Lower leg skin (tissue), 4 donors: Measurements from ENCODE around the gene KIF5C. TPM values are rescaled to one million over a fixed set of nuclear protein-coding genes. Genes with fewer than 3 reads are reported as not detected.

Experiments used
- DNase-seq, 2 donors: peaks; one replicate each; pipeline ENCODE4 v3.0.0-alpha.2; 2019; ENCODE audit warnings: low spot score in 2 of 2
- H3K4me3 ChIP-seq: fragments of 200-600 bp; sonication (generic); 2 replicates; pipeline ENCODE4 v1.5.1; 2017; ENCODE audit warnings: mild to moderate bottlenecking, low read depth; ENCODE audit not compliant: poor library complexity, severe bottlenecking
- POLR2A ChIP-seq, 2 donors: fragments of 450-650 bp; IDR thresholded peaks; one replicate each; pipeline ENCODE4 v1.6.1; 2016 to 2017; ENCODE audit warnings: antibody characterized with exemption in 2 of 2, mild to moderate bottlenecking in 1 of 2, moderate library complexity in 1 of 2
- WGBS, 2 donors: methylation state at CpG; one replicate each; pipeline ENCODE4 v1.1.5; 2018; 5-methylcytosine and 5-hydroxymethylcytosine counted together
- intact Hi-C: fragments of 100-400 bp; cut with DNase I; formaldehyde crosslinking; loops from one replicate; pipeline ENCODE4 v1.15.0; 2023; ENCODE audit warnings: low total_unique reads
- total RNA-seq, 4 donors: library from RNA; depleted of rRNA; stranded (reverse); fragments of >200 nt; gene quantifications; one replicate each; pipeline ENCODE4 v1.1.0, GENCODE V29; 2016
- TF ChIP-seq, protein P1 (sequence below), 3 donors: fragments of 450-650 bp; IDR thresholded peaks; one replicate each; pipeline ENCODE4 v1.5.1; 2016; ENCODE audit warnings: antibody characterized with exemption in 3 of 3, mild to moderate bottlenecking in 3 of 3, moderate library complexity in 2 of 3

Gene KIF5C
- total RNA-seq, 4 donors from 2014 or later: 0.99 to 1.9 (median 1.3) TPM

GRCh38 chr2:148920559-148920958 lies 45.5 kb downstream of the KIF5C start:
- intact Hi-C loops: no loop called here
- DNase-seq: no peak
- TF ChIP-seq, protein P1, sequence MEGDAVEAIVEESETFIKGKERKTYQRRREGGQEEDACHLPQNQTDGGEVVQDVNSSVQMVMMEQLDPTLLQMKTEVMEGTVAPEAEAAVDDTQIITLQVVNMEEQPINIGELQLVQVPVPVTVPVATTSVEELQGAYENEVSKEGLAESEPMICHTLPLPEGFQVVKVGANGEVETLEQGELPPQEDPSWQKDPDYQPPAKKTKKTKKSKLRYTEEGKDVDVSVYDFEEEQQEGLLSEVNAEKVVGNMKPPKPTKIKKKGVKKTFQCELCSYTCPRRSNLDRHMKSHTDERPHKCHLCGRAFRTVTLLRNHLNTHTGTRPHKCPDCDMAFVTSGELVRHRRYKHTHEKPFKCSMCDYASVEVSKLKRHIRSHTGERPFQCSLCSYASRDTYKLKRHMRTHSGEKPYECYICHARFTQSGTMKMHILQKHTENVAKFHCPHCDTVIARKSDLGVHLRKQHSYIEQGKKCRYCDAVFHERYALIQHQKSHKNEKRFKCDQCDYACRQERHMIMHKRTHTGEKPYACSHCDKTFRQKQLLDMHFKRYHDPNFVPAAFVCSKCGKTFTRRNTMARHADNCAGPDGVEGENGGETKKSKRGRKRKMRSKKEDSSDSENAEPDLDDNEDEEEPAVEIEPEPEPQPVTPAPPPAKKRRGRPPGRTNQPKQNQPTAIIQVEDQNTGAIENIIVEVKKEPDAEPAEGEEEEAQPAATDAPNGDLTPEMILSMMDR (IDR thresholded peaks at IDR 0.05): no peak
- H3K4me3 ChIP-seq: no peak overlapping the region
- WGBS, 2 donors: 68 to 80% methylated on average over 1 of the region's 1 CpG

- 93 to 95% methylated on average over 5 of the region's 5 CpGs for WGBS, 2 donors
- DNase-seq: no peak
- TF ChIP-seq POLR2A (IDR thresholded peaks at IDR 0.05): no peak
- TF ChIP-seq, protein P1 (IDR thresholded peaks at IDR 0.05): no peak
- no peak overlapping the region for H3K4me3 ChIP-seq
- intact Hi-C loops: no loop called here
Observed at GRCh38 chr2:148922062-148922461, 47.0 kb downstream of the KIF5C start.

DNA sequence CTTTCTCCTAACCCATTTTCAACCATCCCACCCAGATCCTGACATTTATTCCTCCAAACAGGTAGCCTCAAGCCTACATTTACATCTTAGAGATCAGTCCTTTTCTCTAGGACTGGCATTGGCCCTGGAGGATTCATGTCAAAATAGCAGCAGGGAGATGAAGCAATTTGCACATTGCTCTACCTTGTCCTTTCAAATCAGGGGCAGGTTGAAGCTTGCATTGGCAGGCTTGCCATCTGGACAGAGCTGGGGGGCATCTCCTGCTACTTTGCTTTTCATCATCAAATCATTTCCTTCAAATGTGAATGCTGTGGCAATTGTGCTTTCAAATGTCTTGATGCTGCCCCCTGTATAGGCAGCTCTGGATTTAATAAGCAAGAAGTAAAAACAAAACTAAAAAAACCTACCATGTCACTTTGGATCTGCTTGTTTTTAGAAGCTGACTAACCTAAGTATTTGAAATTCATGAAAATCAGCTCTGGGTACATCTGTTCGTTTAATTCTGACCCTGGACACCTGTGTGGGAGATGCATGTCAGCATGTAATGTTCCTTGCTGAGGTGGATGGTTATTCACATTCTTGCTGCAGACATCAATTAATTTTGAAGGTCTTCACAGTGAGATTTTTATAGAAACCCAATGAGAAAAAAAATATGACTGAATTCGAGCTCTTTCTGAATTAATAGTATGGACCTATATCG lies 47.9 kb downstream of the KIF5C start:
- no peak overlapping the region for H3K4me3 ChIP-seq
- 61 to 65% methylated on average over 3 of the region's 3 CpGs for WGBS, 2 donors
- DNase-seq: no peak
- TF ChIP-seq POLR2A (IDR thresholded peaks at IDR 0.05): no peak
- TF ChIP-seq, protein P1 (IDR thresholded peaks at IDR 0.05): no peak
- intact Hi-C loops: no loop called here

- no peak for DNase-seq
- no peak for TF ChIP-seq POLR2A (IDR thresholded peaks at IDR 0.05)
- TF ChIP-seq, protein P1 (IDR thresholded peaks at IDR 0.05): no peak
- intact Hi-C loops: no loop called here
- no peak overlapping the region for H3K4me3 ChIP-seq
- WGBS, 2 donors: 77 to 82% methylated on average over 4 of the region's 4 CpGs
Observed at GRCh38 chr2:148924514-148925178, 49.6 kb downstream of the KIF5C start.

- DNase-seq: no peak
- WGBS, 2 donors: 72 to 79% methylated on average over 29 to 33 of the region's 33 CpGs
- intact Hi-C loops: no loop called here
- H3K4me3 ChIP-seq: no peak overlapping the region
- TF ChIP-seq POLR2A (IDR thresholded peaks at IDR 0.05): no peak
- TF ChIP-seq, protein P1 (IDR thresholded peaks at IDR 0.05): no peak
Observed at GRCh38 chr2:148926291-148926961, 51.4 kb downstream of the KIF5C start.
